ENCODE results near the gene CLEC18C. TPM values are rescaled to one million over a fixed set of nuclear protein-coding genes. Genes with fewer than 3 reads are reported as not detected.
A peak's percentile ranks its signal among the peaks of the same experiment; 100 is the strongest.

The CLEC18C gene
- total and polyA plus RNA-seq, 3 donors from 2014 or later, result 3.1 to 31.9 (median 7.9) TPM

GRCh38 chr16:70157105-70157476 is 16.5 kb upstream of the CLEC18C start:
- DNase-seq, result peak; percentile 18
- H3K9me3 ChIP-seq, result no peaks in the 10 kb centered on the region
- no peaks in the 10 kb centered on the region for H3K36me3 ChIP-seq (ENCODE audit: low read depth, missing control alignments)
- H3K4me3 ChIP-seq, result no peak overlapping the region
- H3K27ac ChIP-seq, result no peak overlapping the region
- TF ChIP-seq, protein P1, sequence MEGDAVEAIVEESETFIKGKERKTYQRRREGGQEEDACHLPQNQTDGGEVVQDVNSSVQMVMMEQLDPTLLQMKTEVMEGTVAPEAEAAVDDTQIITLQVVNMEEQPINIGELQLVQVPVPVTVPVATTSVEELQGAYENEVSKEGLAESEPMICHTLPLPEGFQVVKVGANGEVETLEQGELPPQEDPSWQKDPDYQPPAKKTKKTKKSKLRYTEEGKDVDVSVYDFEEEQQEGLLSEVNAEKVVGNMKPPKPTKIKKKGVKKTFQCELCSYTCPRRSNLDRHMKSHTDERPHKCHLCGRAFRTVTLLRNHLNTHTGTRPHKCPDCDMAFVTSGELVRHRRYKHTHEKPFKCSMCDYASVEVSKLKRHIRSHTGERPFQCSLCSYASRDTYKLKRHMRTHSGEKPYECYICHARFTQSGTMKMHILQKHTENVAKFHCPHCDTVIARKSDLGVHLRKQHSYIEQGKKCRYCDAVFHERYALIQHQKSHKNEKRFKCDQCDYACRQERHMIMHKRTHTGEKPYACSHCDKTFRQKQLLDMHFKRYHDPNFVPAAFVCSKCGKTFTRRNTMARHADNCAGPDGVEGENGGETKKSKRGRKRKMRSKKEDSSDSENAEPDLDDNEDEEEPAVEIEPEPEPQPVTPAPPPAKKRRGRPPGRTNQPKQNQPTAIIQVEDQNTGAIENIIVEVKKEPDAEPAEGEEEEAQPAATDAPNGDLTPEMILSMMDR (IDR thresholded peaks at IDR 0.05), result no peak
- no peak for TF ChIP-seq POLR2A (IDR thresholded peaks at IDR 0.05)
- H3K4me1 ChIP-seq, result no peaks in the 10 kb centered on the region
- 74 to 78% methylated on average over 11 of the region's 11 CpGs for WGBS, 2 donors
- H3K27me3 ChIP-seq, result no peaks in the 10 kb centered on the region
- intact Hi-C loops (cut with DNase I; ENCODE audit: low total_unique reads), result no loop called here

GRCh38 chr16:70157477-70158260 is 15.9 kb upstream of the CLEC18C start:
- intact Hi-C loops (cut with DNase I; ENCODE audit: low total_unique reads), result no loop called here
- Histone ChIP-seq H3K27ac (no peak overlapping the region), H3K9me3 (no peaks in the 10 kb centered on the region), H3K36me3 (ENCODE audit: low read depth, missing control alignments) (no peaks in the 10 kb centered on the region), H3K4me1 (no peaks in the 10 kb centered on the region), H3K27me3 (no peaks in the 10 kb centered on the region), H3K4me3 (no peak overlapping the region)
- TF ChIP-seq POLR2A (IDR thresholded peaks at IDR 0.05), result no peak
- TF ChIP-seq, protein P1 (IDR thresholded peaks at IDR 0.05), result no peak
- WGBS, 2 donors, result 88 to 90% methylated on average over 8 of the region's 8 CpGs
- DNase-seq, result peak; percentile 11

- Histone ChIP-seq H3K27me3 (no peaks in the 10 kb centered on the region), H3K4me3 (no peak overlapping the region), H3K9me3 (no peaks in the 10 kb centered on the region), H3K4me1 (no peaks in the 10 kb centered on the region), H3K27ac (no peak overlapping the region), H3K36me3 (ENCODE audit: low read depth, missing control alignments) (no peaks in the 10 kb centered on the region)
- DNase-seq, result peak; percentile 17
- intact Hi-C loops (cut with DNase I; ENCODE audit: low total_unique reads), result no loop called here
- 71 to 77% methylated on average over 7 of the region's 7 CpGs for WGBS, 2 donors
- TF ChIP-seq, protein P1 (IDR thresholded peaks at IDR 0.05), result no peak
Observed at GRCh38 chr16:70158261-70158939, 15.2 kb upstream of the CLEC18C start.

GRCh38 chr16:70159355-70160348 is 13.9 kb upstream of the CLEC18C start:
- no peak overlapping the region for H3K27ac ChIP-seq
- no peaks in the 10 kb centered on the region for H3K4me1 ChIP-seq
- no peaks in the 10 kb centered on the region for H3K27me3 ChIP-seq
- no peak overlapping the region for H3K4me3 ChIP-seq
- 68 to 69% methylated on average over 9 of the region's 9 CpGs for WGBS, 2 donors
- peak; percentile 13 for DNase-seq
- TF ChIP-seq, protein P1 (IDR thresholded peaks at IDR 0.05), result no peak
- TF ChIP-seq POLR2A (IDR thresholded peaks at IDR 0.05), result no peak
- H3K36me3 ChIP-seq (ENCODE audit: low read depth, missing control alignments), result no peaks in the 10 kb centered on the region
- H3K9me3 ChIP-seq, result no peaks in the 10 kb centered on the region
- intact Hi-C loops (cut with DNase I; ENCODE audit: low total_unique reads), result no loop called here
